GM21367 (cell line): ENCODE results near the gene ZNF20.
"Not testable (repeated sequence)": the region's sequence is repeated elsewhere in the genome, so short reads cannot be mapped to it uniquely, and the experiment has no call there.

Source experiments
- ATAC-seq: cut with Tn5 transposase; IDR thresholded peaks from one replicate; pipeline ENCODE4 v1.9.1; 2021; ENCODE audit not compliant: unreplicated experiment

ZNF20 gene

GRCh38 chr19:12113121-12113520, 27.0 kb downstream of the ZNF20 start:
- no peak for ATAC-seq

GRCh38 chr19:12112701-12113100, 27.4 kb downstream of the ZNF20 start:
- no peak for ATAC-seq

GRCh38 chr19:12111943-12112637, 28.1 kb downstream of the ZNF20 start:
- ATAC-seq: no peak

- no peak for ATAC-seq
Observed at GRCh38 chr19:12111176-12111575, 29.0 kb downstream of the ZNF20 start.

GRCh38 chr19:12103909-12104308, 36.2 kb downstream of the ZNF20 start:
- ATAC-seq: not testable (repeated sequence)

- no peak for ATAC-seq
Observed at GRCh38 chr19:12098040-12098439, 42.1 kb downstream of the ZNF20 start.

- no peak for ATAC-seq
Observed at GRCh38 chr19:12095111-12095790, 44.9 kb downstream of the ZNF20 start.

GRCh38 chr19:12093777-12094176, 46.4 kb downstream of the ZNF20 start:
- no peak for ATAC-seq

- no peak for ATAC-seq
Observed at GRCh38 chr19:12092956-12093355, 47.2 kb downstream of the ZNF20 start.

- ATAC-seq: no peak
Observed at GRCh38 chr19:12092065-12092867, 47.9 kb downstream of the ZNF20 start.

GRCh38 chr19:12090807-12091206, 49.3 kb downstream of the ZNF20 start:
- ATAC-seq: no peak

- ATAC-seq: no peak
Observed at GRCh38 chr19:12085074-12085818, 54.9 kb downstream of the ZNF20 start.

- ATAC-seq: not testable (repeated sequence)
Observed at GRCh38 chr19:12083336-12083735, 56.8 kb downstream of the ZNF20 start.
